ENCODE data around the gene PCDH15.

The PCDH15 gene

GRCh38 chr10:54826994-54827560 is 26.0 kb upstream of the PCDH15 start:
- H3K27ac ChIP-seq, result no peak overlapping the region
- H3K27me3 ChIP-seq (ENCODE audit: insufficient read depth, low read depth, severe bottlenecking), result no peaks in the 10 kb centered on the region
- no peak overlapping the region for H3K4me3 ChIP-seq (ENCODE audit: low read depth, low read length)
- no peaks in the 10 kb centered on the region for H3K36me3 ChIP-seq
- TF ChIP-seq, protein P1, sequence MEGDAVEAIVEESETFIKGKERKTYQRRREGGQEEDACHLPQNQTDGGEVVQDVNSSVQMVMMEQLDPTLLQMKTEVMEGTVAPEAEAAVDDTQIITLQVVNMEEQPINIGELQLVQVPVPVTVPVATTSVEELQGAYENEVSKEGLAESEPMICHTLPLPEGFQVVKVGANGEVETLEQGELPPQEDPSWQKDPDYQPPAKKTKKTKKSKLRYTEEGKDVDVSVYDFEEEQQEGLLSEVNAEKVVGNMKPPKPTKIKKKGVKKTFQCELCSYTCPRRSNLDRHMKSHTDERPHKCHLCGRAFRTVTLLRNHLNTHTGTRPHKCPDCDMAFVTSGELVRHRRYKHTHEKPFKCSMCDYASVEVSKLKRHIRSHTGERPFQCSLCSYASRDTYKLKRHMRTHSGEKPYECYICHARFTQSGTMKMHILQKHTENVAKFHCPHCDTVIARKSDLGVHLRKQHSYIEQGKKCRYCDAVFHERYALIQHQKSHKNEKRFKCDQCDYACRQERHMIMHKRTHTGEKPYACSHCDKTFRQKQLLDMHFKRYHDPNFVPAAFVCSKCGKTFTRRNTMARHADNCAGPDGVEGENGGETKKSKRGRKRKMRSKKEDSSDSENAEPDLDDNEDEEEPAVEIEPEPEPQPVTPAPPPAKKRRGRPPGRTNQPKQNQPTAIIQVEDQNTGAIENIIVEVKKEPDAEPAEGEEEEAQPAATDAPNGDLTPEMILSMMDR (IDR thresholded peaks at IDR 0.05; ENCODE audit: low read depth, low read length), result no peak
- no peak for DNase-seq
- no peaks in the 10 kb centered on the region for H3K9me3 ChIP-seq (ENCODE audit: severe bottlenecking)

- H3K9me3 ChIP-seq (ENCODE audit: severe bottlenecking), result no peaks in the 10 kb centered on the region
- no peaks in the 10 kb centered on the region for H3K36me3 ChIP-seq
- no peak overlapping the region for H3K4me3 ChIP-seq (ENCODE audit: low read depth, low read length)
- TF ChIP-seq, protein P1 (IDR thresholded peaks at IDR 0.05; ENCODE audit: low read depth, low read length), result no peak
- H3K27ac ChIP-seq, result no peak overlapping the region
- no peak for DNase-seq
- no peaks in the 10 kb centered on the region for H3K27me3 ChIP-seq (ENCODE audit: insufficient read depth, low read depth, severe bottlenecking)
Observed at GRCh38 chr10:54815583-54815982, 14.6 kb upstream of the PCDH15 start.

- DNase-seq, result no peak
- TF ChIP-seq, protein P1 (IDR thresholded peaks at IDR 0.05; ENCODE audit: low read depth, low read length), result no peak
- H3K27ac ChIP-seq, result no peak overlapping the region
- no peak overlapping the region for H3K4me3 ChIP-seq (ENCODE audit: low read depth, low read length)
- no peaks in the 10 kb centered on the region for H3K27me3 ChIP-seq (ENCODE audit: insufficient read depth, low read depth, severe bottlenecking)
- no peaks in the 10 kb centered on the region for H3K9me3 ChIP-seq (ENCODE audit: severe bottlenecking)
- H3K36me3 ChIP-seq, result no peaks in the 10 kb centered on the region
Observed at GRCh38 chr10:54808186-54808935, 7.3 kb upstream of the PCDH15 start.

GRCh38 chr10:54799506-54799905 is 1.5 kb downstream of the PCDH15 start:
- no peak overlapping the region for H3K4me3 ChIP-seq (ENCODE audit: low read depth, low read length)
- H3K36me3 ChIP-seq, result no peaks in the 10 kb centered on the region
- no peaks in the 10 kb centered on the region for H3K9me3 ChIP-seq (ENCODE audit: severe bottlenecking)
- no peak for DNase-seq
- no peak overlapping the region for H3K27ac ChIP-seq
- no peaks in the 10 kb centered on the region for H3K27me3 ChIP-seq (ENCODE audit: insufficient read depth, low read depth, severe bottlenecking)
- TF ChIP-seq, protein P1 (IDR thresholded peaks at IDR 0.05; ENCODE audit: low read depth, low read length), result no peak

GRCh38 chr10:54797636-54798321 is 3.3 kb downstream of the PCDH15 start:
- DNase-seq, result no peak
- H3K27ac ChIP-seq, result no peak overlapping the region
- H3K27me3 ChIP-seq (ENCODE audit: insufficient read depth, low read depth, severe bottlenecking), result no peaks in the 10 kb centered on the region
- H3K9me3 ChIP-seq (ENCODE audit: severe bottlenecking), result no peaks in the 10 kb centered on the region
- TF ChIP-seq, protein P1 (IDR thresholded peaks at IDR 0.05; ENCODE audit: low read depth, low read length), result no peak
- no peak overlapping the region for H3K4me3 ChIP-seq (ENCODE audit: low read depth, low read length)
- H3K36me3 ChIP-seq, result no peaks in the 10 kb centered on the region
